Esophagus squamous epithelium (tissue), 4 donors: ENCODE data around the gene HVCN1.

Experiments used
- POLR2A ChIP-seq, 4 donors: fragments of 450-650 bp; IDR thresholded peaks; one replicate each; pipeline ENCODE4 v1.6.1; 2017; ENCODE audit warnings: antibody characterized with exemption in 4 of 4, mild to moderate bottlenecking in 4 of 4, moderate library complexity in 3 of 4
- TF ChIP-seq, protein P1 (sequence below), 6 experiments: fragments of 450-650 bp in 4 of 6; fragments of 200-600 bp in 2 of 6; sonication (generic) in 2 of 6; IDR thresholded peaks; one replicate each; pipeline ENCODE4 v1.5.1; 2016 to 2019; ENCODE audit warnings: antibody characterized with exemption in 6 of 6, mild to moderate bottlenecking in 4 of 6, moderate library complexity in 4 of 6

DNA sequence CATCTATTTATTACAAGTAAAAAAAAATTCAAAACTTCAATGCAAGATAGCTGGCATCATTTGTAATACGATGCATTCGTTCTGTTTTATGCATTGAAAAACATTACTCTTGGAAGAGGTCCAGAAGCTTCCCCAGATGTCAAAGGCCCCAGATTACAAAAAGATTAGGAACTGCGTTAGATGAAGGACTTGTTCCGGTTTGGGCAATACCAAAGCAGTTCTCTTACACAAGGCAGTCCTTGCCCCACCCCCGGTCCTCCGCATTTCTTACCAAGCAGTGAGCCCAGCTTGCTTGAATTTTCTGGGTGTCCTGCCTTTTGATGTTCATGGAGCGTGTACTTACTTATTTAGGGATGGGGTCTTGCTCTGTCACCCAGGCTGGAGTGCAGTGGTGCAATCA, 4.8 kb upstream of the HVCN1 start:
- TF ChIP-seq, protein P1, sequence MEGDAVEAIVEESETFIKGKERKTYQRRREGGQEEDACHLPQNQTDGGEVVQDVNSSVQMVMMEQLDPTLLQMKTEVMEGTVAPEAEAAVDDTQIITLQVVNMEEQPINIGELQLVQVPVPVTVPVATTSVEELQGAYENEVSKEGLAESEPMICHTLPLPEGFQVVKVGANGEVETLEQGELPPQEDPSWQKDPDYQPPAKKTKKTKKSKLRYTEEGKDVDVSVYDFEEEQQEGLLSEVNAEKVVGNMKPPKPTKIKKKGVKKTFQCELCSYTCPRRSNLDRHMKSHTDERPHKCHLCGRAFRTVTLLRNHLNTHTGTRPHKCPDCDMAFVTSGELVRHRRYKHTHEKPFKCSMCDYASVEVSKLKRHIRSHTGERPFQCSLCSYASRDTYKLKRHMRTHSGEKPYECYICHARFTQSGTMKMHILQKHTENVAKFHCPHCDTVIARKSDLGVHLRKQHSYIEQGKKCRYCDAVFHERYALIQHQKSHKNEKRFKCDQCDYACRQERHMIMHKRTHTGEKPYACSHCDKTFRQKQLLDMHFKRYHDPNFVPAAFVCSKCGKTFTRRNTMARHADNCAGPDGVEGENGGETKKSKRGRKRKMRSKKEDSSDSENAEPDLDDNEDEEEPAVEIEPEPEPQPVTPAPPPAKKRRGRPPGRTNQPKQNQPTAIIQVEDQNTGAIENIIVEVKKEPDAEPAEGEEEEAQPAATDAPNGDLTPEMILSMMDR (IDR thresholded peaks at IDR 0.05) = no peak
- TF ChIP-seq POLR2A (IDR thresholded peaks at IDR 0.05) = no peak
